SH-SY5Y (cell line): ENCODE data around the gene ARMH2.

ENCODE experiments used
- GATA2 ChIP-seq: IDR thresholded peaks from 2 replicates; pipeline ENCODE4 v1.6.1; 2011; ENCODE audit warnings: mild to moderate bottlenecking, low read depth, low read length
- GATA3 ChIP-seq: IDR thresholded peaks from 2 replicates; pipeline ENCODE4 v1.6.1; 2011; ENCODE audit warnings: low read depth, mild to moderate bottlenecking, low read length, moderate library complexity

Gene ARMH2

GRCh38 chr6:24795106-24795505 is 3.6 kb downstream of the ARMH2 start:
- no peak for TF ChIP-seq GATA3
- TF ChIP-seq GATA2: no peak

GRCh38 chr6:24788031-24788665 is 10.6 kb downstream of the ARMH2 start:
- TF ChIP-seq GATA3 (no peak), GATA2 (no peak)

- no peak for TF ChIP-seq GATA2
- TF ChIP-seq GATA3: no peak
These were observed 18.5 kb downstream of the ARMH2 start for GRCh38 chr6:24780206-24780605.

- TF ChIP-seq GATA3 (no peak), GATA2 (no peak)
These were observed 19.2 kb downstream of the ARMH2 start for GRCh38 chr6:24779416-24780016.

- TF ChIP-seq GATA3 (no peak), GATA2 (no peak)
These were observed 19.8 kb downstream of the ARMH2 start for GRCh38 chr6:24778878-24779277.

- no peak for TF ChIP-seq GATA2
- TF ChIP-seq GATA3: no peak
These were observed 20.6 kb downstream of the ARMH2 start for GRCh38 chr6:24778121-24778520.

- TF ChIP-seq GATA2: no peak
- TF ChIP-seq GATA3: no peak
These were observed 21.5 kb downstream of the ARMH2 start for GRCh38 chr6:24777227-24777626.

GRCh38 chr6:24775520-24776058 is 23.1 kb downstream of the ARMH2 start:
- TF ChIP-seq GATA3: no peak
- no peak for TF ChIP-seq GATA2

GRCh38 chr6:24774696-24775519 is 23.8 kb downstream of the ARMH2 start, which contains the start of gene GMNN:
GMNN (plus strand) TSS chr6:24774937; CDS start chr6:24777247, 2,310 bp downstream.
- no peak for TF ChIP-seq GATA3
- no peak for TF ChIP-seq GATA2

- TF ChIP-seq GATA2 (no peak), GATA3 (no peak)
These were observed 30.4 kb downstream of the ARMH2 start for GRCh38 chr6:24768361-24768760.

GRCh38 chr6:24766680-24767462 is 31.8 kb downstream of the ARMH2 start:
- TF ChIP-seq GATA2: no peak
- no peak for TF ChIP-seq GATA3

GRCh38 chr6:24763578-24763977 is 35.1 kb downstream of the ARMH2 start:
- no peak for TF ChIP-seq GATA3
- TF ChIP-seq GATA2: no peak

- no peak for TF ChIP-seq GATA3
- no peak for TF ChIP-seq GATA2
These were observed 36.9 kb downstream of the ARMH2 start for GRCh38 chr6:24761851-24762250.
